Kidney (tissue), 14 donors: ENCODE results near the gene SCNN1B. TPM values are rescaled to one million over a fixed set of nuclear protein-coding genes. Genes with fewer than 3 reads are reported as not detected.
"Not testable (repeated sequence)": the region's sequence is repeated elsewhere in the genome, so short reads cannot be mapped to it uniquely, and the experiment has no call there.

ENCODE experiments used
- DNase-seq, 5 donors: peaks; one replicate each; pipeline ENCODE4 v3.0.0-alpha.2; 2013 to 2020
- FAIRE-seq: peaks from 2 replicates; lab custom pipeline; 2012; peaks lifted over from hg19 to GRCh38; lab: Jason Lieb, UNC
- H3K27ac ChIP-seq, 2 donors: one replicate each; pipeline ENCODE4 v1.7.0; 2013; ENCODE audit warnings: low read depth in 2 of 2, low read length in 2 of 2, inconsistent platforms in 1 of 2
- H3K27me3 ChIP-seq: one replicate; pipeline ENCODE4 v1.7.1; 2013; ENCODE audit warnings: low read length, inconsistent platforms; ENCODE audit not compliant: control insufficient read depth, insufficient read depth
- H3K36me3 ChIP-seq, 3 donors: one replicate each; pipeline versions ENCODE4 v1.7.0 to v1.7.1; 2013; ENCODE audit warnings: low read length in 3 of 3, control low read depth in 1 of 3, inconsistent platforms in 1 of 3; ENCODE audit not compliant: insufficient read depth in 3 of 3, control insufficient read depth in 2 of 3
- H3K4me1 ChIP-seq, 3 donors: one replicate each; pipeline versions ENCODE4 v1.7.0 to v1.7.1; 2013; ENCODE audit warnings: low read length in 3 of 3, inconsistent platforms in 1 of 3, low read depth in 1 of 3; ENCODE audit not compliant: control insufficient read depth in 2 of 3, insufficient read depth in 2 of 3
- H3K4me3 ChIP-seq, 3 donors: one replicate each; pipeline versions ENCODE4 v1.7.0 to v1.8.1; 2013; ENCODE audit warnings: low read length in 3 of 3, control low read depth in 1 of 3, inconsistent platforms in 1 of 3
- H3K9ac ChIP-seq, 3 donors: one replicate each; pipeline versions ENCODE4 v1.7.0 to v1.7.1; 2013; ENCODE audit warnings: low read length in 3 of 3, control low read depth in 1 of 3, inconsistent platforms in 1 of 3
- H3K9me3 ChIP-seq, 3 donors: one replicate each; pipeline versions ENCODE4 v1.7.0 to v1.7.1; 2013; ENCODE audit warnings: low read length in 3 of 3, control low read depth in 1 of 3, inconsistent platforms in 1 of 3; ENCODE audit not compliant: control insufficient read depth in 2 of 3, insufficient read depth in 1 of 3
- intact Hi-C: fragments of 100-400 bp; cut with DNase I; formaldehyde crosslinking; loops from one replicate; pipeline ENCODE4 v1.11.1; 2022
- polyA plus RNA-seq: library from polyadenylated mRNA; stranded (reverse); fragments of 350-450 nt; fragmentation: Illumina TruSeq; extraction: RNeasy Lipid Tissue Mini Kit (QIAGEN cat#74804); gene quantifications from one replicate; pipeline ENCODE4 v1.2.3, GENCODE V29; 2014; ENCODE audit warnings: low read depth, low replicate concordance; ENCODE audit not compliant: insufficient read depth
- total RNA-seq: library from RNA; stranded (reverse); fragmentation: NEBNext Ultra II Directional; extraction: Animal tissue kit (Norgen Biotek cat#: 25700); gene quantifications from one replicate; pipeline ENCODE4 v1.2.1, GENCODE V29; 2021
- TF ChIP-seq, protein P1 (sequence below): IDR thresholded peaks from 3 replicates; pipeline ENCODE4 v1.5.1; 2012; ENCODE audit warnings: mild to moderate bottlenecking, moderate library complexity, borderline replicate concordance; ENCODE audit not compliant: insufficient read depth; ENCODE audit errors: extremely low read depth
- donor health status: control.
- donor health status: control.
- donor health status: control.
- donor health status: control.
- donor health status: control.
- donor health status: DM: yes; HTN: yes; CAD: no.
- donor health status: Normal renal cell carcinoma (clear cell type).

The SCNN1B gene
- total and polyA plus RNA-seq, 2 donors from 2014 or later, result 7.8 to 62.9 TPM

DNA sequence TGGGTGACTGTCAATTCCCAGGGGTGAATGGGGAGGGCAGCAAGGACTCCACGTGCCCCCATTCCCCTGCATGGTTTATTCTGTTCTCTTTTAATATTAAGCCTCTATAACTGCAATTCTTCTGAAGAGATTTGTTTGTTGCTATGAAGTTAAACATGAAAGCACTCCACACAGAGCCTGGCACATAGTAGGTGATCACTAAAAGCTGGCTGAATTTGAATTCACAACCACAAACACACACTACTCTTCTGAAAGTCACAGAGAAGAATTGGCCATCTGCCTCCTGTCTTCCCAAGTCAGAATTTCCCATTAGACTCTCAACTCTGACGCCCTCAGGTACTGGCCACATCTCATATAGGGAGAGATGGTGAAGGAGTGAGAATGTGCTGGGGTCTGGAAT is 95.4 kb downstream of the SCNN1B start:
- H3K36me3 ChIP-seq, result peaks cover 7 to 41% (median 8%) of the 10 kb centered on the region in 3 donors
- intact Hi-C loops, result no loop called here
- FAIRE-seq, result no peak

GRCh38 chr16:23398987-23399805 is 97.1 kb downstream of the SCNN1B start:
- H3K9ac ChIP-seq, result no peak overlapping the region
- no peaks in the 10 kb centered on the region for H3K9me3 ChIP-seq
- intact Hi-C loops, result no loop called here
- peak; percentile 61 to 81 (median 72) for DNase-seq
- peaks cover 5 to 41% (median 12%) of the 10 kb centered on the region in 3 donors for H3K36me3 ChIP-seq
- H3K4me1 ChIP-seq, result no peaks in the 10 kb centered on the region
- FAIRE-seq, result no peak
- TF ChIP-seq, protein P1, sequence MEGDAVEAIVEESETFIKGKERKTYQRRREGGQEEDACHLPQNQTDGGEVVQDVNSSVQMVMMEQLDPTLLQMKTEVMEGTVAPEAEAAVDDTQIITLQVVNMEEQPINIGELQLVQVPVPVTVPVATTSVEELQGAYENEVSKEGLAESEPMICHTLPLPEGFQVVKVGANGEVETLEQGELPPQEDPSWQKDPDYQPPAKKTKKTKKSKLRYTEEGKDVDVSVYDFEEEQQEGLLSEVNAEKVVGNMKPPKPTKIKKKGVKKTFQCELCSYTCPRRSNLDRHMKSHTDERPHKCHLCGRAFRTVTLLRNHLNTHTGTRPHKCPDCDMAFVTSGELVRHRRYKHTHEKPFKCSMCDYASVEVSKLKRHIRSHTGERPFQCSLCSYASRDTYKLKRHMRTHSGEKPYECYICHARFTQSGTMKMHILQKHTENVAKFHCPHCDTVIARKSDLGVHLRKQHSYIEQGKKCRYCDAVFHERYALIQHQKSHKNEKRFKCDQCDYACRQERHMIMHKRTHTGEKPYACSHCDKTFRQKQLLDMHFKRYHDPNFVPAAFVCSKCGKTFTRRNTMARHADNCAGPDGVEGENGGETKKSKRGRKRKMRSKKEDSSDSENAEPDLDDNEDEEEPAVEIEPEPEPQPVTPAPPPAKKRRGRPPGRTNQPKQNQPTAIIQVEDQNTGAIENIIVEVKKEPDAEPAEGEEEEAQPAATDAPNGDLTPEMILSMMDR, result no peak
- H3K4me3 ChIP-seq, result no peak overlapping the region
- peak overlapping the region; percentile 5 to 74 for H3K27ac ChIP-seq
- H3K27me3 ChIP-seq, result no peaks in the 10 kb centered on the region

More for the DNA sequence above, 95.4 kb downstream of the SCNN1B start:
- TF ChIP-seq, protein P1, result no peak
- Histone ChIP-seq H3K27ac (no peak overlapping the region), H3K9me3 (no peaks in the 10 kb centered on the region), H3K27me3 (no peaks in the 10 kb centered on the region), H3K4me3 (no peak overlapping the region), H3K4me1 (no peaks in the 10 kb centered on the region), H3K9ac (no peak overlapping the region)
- peak in 1 of 5 donors; percentile 7 for DNase-seq

DNA sequence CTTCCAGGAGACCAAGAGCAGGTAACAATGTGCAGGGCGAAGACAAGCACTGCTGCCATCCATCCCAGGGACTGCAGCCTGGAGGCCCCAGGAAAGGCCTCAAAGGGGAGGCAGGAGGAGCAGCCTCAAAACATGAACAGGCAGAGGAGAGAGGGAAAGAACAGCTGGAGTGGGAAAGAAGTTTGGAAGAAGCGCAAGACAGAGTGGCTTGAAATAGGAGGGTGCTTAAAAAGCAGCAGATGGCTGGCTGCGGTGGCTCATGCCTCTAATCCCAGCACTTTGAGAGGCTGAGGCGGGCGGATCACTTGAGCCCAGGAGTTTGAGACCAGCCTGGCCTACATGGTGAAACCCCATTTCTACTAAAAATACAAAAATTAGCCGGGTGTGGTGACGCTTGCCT is 98.3 kb downstream of the SCNN1B start:
- H3K9ac ChIP-seq, FAIRE-seq, H3K4me3 ChIP-seq, H3K27me3 ChIP-seq, H3K9me3 ChIP-seq, intact Hi-C loops, H3K4me1 ChIP-seq: not testable (repeated sequence)
- DNase-seq, result peak in 1 of 5 donors; percentile 8
- Histone ChIP-seq H3K27ac (peak overlapping the region in 1 of 2 donors; percentile 3), H3K36me3 (peaks cover 5 to 45% (median 16%) of the 10 kb centered on the region in 3 donors)

GRCh38 chr16:23401139-23401538 is 99.0 kb downstream of the SCNN1B start:
- TF ChIP-seq, protein P1, result no peak
- DNase-seq (no peak), FAIRE-seq (no peak)
- Histone ChIP-seq H3K36me3 (peaks cover 5 to 42% (median 13%) of the 10 kb centered on the region in 3 donors), H3K9me3 (no peaks in the 10 kb centered on the region), H3K4me1 (peaks cover 0 to 3% (median 0%) of the 10 kb centered on the region in 3 donors), H3K27me3 (no peaks in the 10 kb centered on the region), H3K27ac (no peak overlapping the region), H3K4me3 (no peak overlapping the region), H3K9ac (no peak overlapping the region)
- intact Hi-C loops, result no loop called here
